A549 (cell line): ENCODE results near the gene TNS1.

Experiments used
- CEBPB ChIP-seq, 2 experiments: fragments of >200 bp in 1 of 2; sonication (Bioruptor Twin) in 1 of 2; formaldehyde crosslinking in 1 of 2; IDR thresholded peaks; 2 replicates each; pipeline ENCODE4 v1.6.1; 2012 to 2016
- EP300 ChIP-seq, 2 experiments: fragments of >200 bp; sonication (Bioruptor Twin); formaldehyde crosslinking; IDR thresholded peaks; 2 replicates in 1 of 2; 3 replicates in 1 of 2; pipeline ENCODE4 v1.6.1; 2016 to 2017
- MAFK ChIP-seq: fragments of 450-650 bp; IDR thresholded peaks from 2 replicates; pipeline ENCODE4 v1.6.1; 2014; ENCODE audit not compliant: partially characterized antibody
- MAZ ChIP-seq: fragments of 150-350 bp; IDR thresholded peaks from 2 replicates; pipeline ENCODE4 v1.6.1; 2014; ENCODE audit warnings: antibody characterized with exemption, low read depth, low read length, borderline replicate concordance
- POLR2A ChIP-seq: IDR thresholded peaks from 2 replicates; pipeline ENCODE4 v1.6.1; 2012; ENCODE audit warnings: mild to moderate bottlenecking, low read length
- RAD21 ChIP-seq, 2 experiments: fragments of >200 bp in 1 of 2; sonication (Bioruptor Twin) in 1 of 2; formaldehyde crosslinking in 1 of 2; IDR thresholded peaks in 1 of 2; conservative IDR thresholded peaks in 1 of 2; 2 replicates in 1 of 2; 3 replicates in 1 of 2; pipeline ENCODE4 v1.6.1; 2012 to 2018; ENCODE audit warnings: inconsistent platforms in 1 of 2
- TP53 ChIP-seq: fragments of 250-450 bp; sonication (Bioruptor Pico); IDR thresholded peaks from 2 replicates; pipeline ENCODE4 v1.5.0; 2021; ENCODE audit warnings: mild to moderate bottlenecking, moderate library complexity
- TF ChIP-seq, protein P1 (sequence below): IDR thresholded peaks from 2 replicates; pipeline ENCODE4 v1.6.1; 2012
- TF ChIP-seq, protein P2 (sequence below): fragments of >200 bp; sonication (Bioruptor Twin); formaldehyde crosslinking; IDR thresholded peaks from 3 replicates; pipeline ENCODE4 v1.5.1; 2016
- TF ChIP-seq, protein P3 (sequence below): fragments of 250-450 bp; sonication (Bioruptor Pico); IDR thresholded peaks from 2 replicates; pipeline ENCODE4 v1.5.0; 2021; ENCODE audit warnings: mild to moderate bottlenecking, moderate library complexity, borderline replicate concordance
- TF ChIP-seq, protein P4 (sequence below): fragments of 250-450 bp; sonication (Bioruptor Pico); IDR thresholded peaks from 2 replicates; pipeline ENCODE4 v1.5.0; 2020; ENCODE audit warnings: low read depth, mild to moderate bottlenecking, moderate library complexity
- TF ChIP-seq, protein P5 (sequence below): fragments of 450-650 bp; IDR thresholded peaks from 2 replicates; pipeline ENCODE4 v1.6.1; 2014; ENCODE audit warnings: antibody characterized with exemption

DNA sequence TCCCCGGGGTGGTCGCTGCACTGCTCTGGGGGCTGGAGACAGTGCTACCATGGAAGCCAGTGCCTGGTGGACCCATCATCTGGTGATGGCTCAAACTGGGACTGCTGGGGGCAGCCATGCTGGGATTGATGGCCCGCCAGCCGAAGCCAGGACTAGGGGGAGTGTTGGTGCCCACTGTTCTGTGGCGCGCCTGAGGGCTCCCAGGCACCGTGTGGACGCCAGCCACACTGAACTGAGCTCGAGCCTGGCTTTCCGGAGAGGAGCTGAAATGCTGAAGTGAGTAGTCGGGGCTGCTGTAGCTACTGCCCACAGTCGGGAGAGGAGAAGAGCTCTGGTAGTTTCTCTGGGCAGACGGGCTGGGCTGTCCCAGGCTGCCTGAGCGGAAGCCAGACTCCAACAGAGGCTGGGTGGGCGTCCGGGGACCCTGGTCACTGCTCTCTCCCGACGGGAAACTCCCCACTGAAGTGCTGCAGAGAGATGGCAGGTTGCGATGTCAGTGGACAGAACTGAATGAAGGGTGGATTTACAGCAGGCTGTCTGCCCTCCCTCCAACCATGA lies 184.4 kb downstream of the TNS1 start:
- TF ChIP-seq, protein P1, sequence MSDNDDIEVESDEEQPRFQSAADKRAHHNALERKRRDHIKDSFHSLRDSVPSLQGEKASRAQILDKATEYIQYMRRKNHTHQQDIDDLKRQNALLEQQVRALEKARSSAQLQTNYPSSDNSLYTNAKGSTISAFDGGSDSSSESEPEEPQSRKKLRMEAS = no peak
- TF ChIP-seq, protein P2, sequence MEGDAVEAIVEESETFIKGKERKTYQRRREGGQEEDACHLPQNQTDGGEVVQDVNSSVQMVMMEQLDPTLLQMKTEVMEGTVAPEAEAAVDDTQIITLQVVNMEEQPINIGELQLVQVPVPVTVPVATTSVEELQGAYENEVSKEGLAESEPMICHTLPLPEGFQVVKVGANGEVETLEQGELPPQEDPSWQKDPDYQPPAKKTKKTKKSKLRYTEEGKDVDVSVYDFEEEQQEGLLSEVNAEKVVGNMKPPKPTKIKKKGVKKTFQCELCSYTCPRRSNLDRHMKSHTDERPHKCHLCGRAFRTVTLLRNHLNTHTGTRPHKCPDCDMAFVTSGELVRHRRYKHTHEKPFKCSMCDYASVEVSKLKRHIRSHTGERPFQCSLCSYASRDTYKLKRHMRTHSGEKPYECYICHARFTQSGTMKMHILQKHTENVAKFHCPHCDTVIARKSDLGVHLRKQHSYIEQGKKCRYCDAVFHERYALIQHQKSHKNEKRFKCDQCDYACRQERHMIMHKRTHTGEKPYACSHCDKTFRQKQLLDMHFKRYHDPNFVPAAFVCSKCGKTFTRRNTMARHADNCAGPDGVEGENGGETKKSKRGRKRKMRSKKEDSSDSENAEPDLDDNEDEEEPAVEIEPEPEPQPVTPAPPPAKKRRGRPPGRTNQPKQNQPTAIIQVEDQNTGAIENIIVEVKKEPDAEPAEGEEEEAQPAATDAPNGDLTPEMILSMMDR = no peak
- no peak for TF ChIP-seq POLR2A
- TF ChIP-seq CEBPB (IDR thresholded peaks at IDR 0.05) = no peak
- TF ChIP-seq, protein P3, sequence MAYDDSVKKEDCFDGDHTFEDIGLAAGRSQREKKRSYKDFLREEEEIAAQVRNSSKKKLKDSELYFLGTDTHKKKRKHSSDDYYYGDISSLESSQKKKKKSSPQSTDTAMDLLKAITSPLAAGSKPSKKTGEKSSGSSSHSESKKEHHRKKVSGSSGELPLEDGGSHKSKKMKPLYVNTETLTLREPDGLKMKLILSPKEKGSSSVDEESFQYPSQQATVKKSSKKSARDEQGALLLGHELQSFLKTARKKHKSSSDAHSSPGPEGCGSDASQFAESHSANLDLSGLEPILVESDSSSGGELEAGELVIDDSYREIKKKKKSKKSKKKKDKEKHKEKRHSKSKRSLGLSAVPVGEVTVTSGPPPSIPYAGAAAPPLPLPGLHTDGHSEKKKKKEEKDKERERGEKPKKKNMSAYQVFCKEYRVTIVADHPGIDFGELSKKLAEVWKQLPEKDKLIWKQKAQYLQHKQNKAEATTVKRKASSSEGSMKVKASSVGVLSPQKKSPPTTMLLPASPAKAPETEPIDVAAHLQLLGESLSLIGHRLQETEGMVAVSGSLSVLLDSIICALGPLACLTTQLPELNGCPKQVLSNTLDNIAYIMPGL (CRISPR knock-in tag) = no peak
- TF ChIP-seq TP53 (CRISPR knock-in tag) = no peak
- no peak for TF ChIP-seq RAD21 (conservative IDR thresholded peaks at IDR 0.05 in 1 of 2, IDR thresholded peaks at IDR 0.05 in 1 of 2)
- no peak for TF ChIP-seq EP300 (IDR thresholded peaks at IDR 0.05)
- TF ChIP-seq, protein P4, sequence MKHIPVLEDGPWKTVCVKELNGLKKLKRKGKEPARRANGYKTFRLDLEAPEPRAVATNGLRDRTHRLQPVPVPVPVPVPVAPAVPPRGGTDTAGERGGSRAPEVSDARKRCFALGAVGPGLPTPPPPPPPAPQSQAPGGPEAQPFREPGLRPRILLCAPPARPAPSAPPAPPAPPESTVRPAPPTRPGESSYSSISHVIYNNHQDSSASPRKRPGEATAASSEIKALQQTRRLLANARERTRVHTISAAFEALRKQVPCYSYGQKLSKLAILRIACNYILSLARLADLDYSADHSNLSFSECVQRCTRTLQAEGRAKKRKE = no peak
- no peak for TF ChIP-seq MAFK
- no peak for TF ChIP-seq MAZ
- TF ChIP-seq, protein P5, sequence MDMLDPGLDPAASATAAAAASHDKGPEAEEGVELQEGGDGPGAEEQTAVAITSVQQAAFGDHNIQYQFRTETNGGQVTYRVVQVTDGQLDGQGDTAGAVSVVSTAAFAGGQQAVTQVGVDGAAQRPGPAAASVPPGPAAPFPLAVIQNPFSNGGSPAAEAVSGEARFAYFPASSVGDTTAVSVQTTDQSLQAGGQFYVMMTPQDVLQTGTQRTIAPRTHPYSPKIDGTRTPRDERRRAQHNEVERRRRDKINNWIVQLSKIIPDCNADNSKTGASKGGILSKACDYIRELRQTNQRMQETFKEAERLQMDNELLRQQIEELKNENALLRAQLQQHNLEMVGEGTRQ = no peak
